IMR-90 (cell line): ENCODE data around the gene HIPK1.

Experiments
- CTCF ChIP-seq: conservative IDR thresholded peaks from 2 replicates; pipeline ENCODE4 v1.5.1; 2012; ENCODE audit warnings: mild to moderate bottlenecking, low read depth, low read length, improper control_type of control experiment
- ELK1 ChIP-seq: fragments of 150-350 bp; IDR thresholded peaks from 2 replicates; pipeline ENCODE4 v1.6.1; 2016; ENCODE audit warnings: low read depth, mild to moderate bottlenecking, low read length, moderate library complexity, borderline replicate concordance
- POLR2A ChIP-seq: IDR thresholded peaks from 2 replicates; pipeline ENCODE4 v1.6.1; 2012; ENCODE audit warnings: mild to moderate bottlenecking, low read depth, low read length
- USF2 ChIP-seq: fragments of 150-350 bp; IDR thresholded peaks from 2 replicates; pipeline ENCODE4 v1.6.1; 2017; ENCODE audit warnings: mild to moderate bottlenecking, antibody characterized with exemption, low read length, low read depth

- no peak for TF ChIP-seq CTCF
- TF ChIP-seq USF2, result no peak
- TF ChIP-seq POLR2A, result no peak
- TF ChIP-seq ELK1, result no peak
Observed at GRCh38 chr1:113946678-113947387, 17.7 kb downstream of the HIPK1 start.
